Left ventricle myocardium inferior (tissue), 1 donor: ENCODE data around the gene PNMA1. TPM values are rescaled to one million over a fixed set of nuclear protein-coding genes. Genes with fewer than 3 reads are reported as not detected.
A peak's percentile ranks its signal among the peaks of the same experiment; 100 is the strongest.

Experiments used
- DNase-seq: peaks from one replicate; pipeline ENCODE4 v3.0.0-alpha.2; 2020
- H3K27ac ChIP-seq: fragments of 200-600 bp; replicated peaks from 2 replicates; pipeline ENCODE4 v1.8.0; 2021
- H3K27me3 ChIP-seq: fragments of 200-600 bp; 2 replicates; pipeline ENCODE4 v1.8.0; 2021; ENCODE audit warnings: low read depth
- H3K36me3 ChIP-seq: fragments of 200-600 bp; 2 replicates; pipeline ENCODE4 v1.8.0; 2021
- H3K4me1 ChIP-seq: fragments of 200-600 bp; 2 replicates; pipeline ENCODE4 v1.8.0; 2021
- H3K4me3 ChIP-seq: fragments of 200-600 bp; 2 replicates; pipeline ENCODE4 v1.8.0; 2021; ENCODE audit warnings: mild to moderate bottlenecking, moderate library complexity
- H3K9me3 ChIP-seq: fragments of 200-600 bp; replicated peaks from 2 replicates; pipeline ENCODE4 v1.8.0; 2021
- CTCF ChIP-seq: fragments of 200-600 bp; IDR thresholded peaks from 2 replicates; pipeline ENCODE4 v1.8.0; 2021; ENCODE audit warnings: antibody characterized with exemption, mild to moderate bottlenecking, borderline replicate concordance
- intact Hi-C: fragments of 100-400 bp; cut with micrococcal nuclease; formaldehyde crosslinking; loops from one replicate; pipeline ENCODE4 v1.11.0; 2022
- total RNA-seq: library from RNA; stranded (reverse); fragmentation: NEBNext Ultra II Directional; extraction: Animal tissue kit (Norgen Biotek cat#: 25700); gene quantifications from one replicate; pipeline ENCODE4 v1.2.1, GENCODE V29; 2021
- donor health status: DM: no; HTN: yes; CAD: no; lungs with severe emphysema.

Gene PNMA1
- total RNA-seq, 1 donor from 2014 or later, result 19.2 TPM

GRCh38 chr14:73719791-73720190 lies 5.6 kb upstream of the PNMA1 start:
- TF ChIP-seq CTCF, result no peak
- Histone ChIP-seq H3K4me1 (peaks cover 58% of the 10 kb centered on the region), H3K27me3 (no peaks in the 10 kb centered on the region), H3K27ac (no peak overlapping the region), H3K36me3 (peaks cover 84% of the 10 kb centered on the region), H3K4me3 (no peak overlapping the region), H3K9me3 (no peaks in the 10 kb centered on the region)
- no peak for DNase-seq
- intact Hi-C loops, result no loop called here

DNA sequence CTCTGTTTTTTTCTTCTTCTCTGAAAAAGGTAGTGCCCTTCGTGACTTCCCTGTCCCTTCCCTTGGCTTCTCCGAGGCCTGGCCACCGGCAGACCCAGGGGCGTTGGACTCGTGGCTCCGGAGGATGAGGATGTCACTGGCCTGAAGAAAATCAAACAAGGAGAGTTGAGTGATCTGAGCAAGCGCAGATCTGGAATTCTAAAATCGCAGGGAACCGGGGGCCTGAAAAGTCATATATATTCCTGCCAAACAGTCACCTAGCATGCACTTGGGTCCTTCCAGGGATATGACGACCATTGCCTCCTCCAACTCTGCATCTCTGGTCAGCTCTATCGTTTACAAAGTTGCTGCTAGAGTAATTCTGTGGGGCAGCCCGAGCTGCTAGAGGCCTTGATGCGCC lies 5.2 kb upstream of the PNMA1 start:
- H3K27ac ChIP-seq, result peak overlapping the region; percentile 67
- no peaks in the 10 kb centered on the region for H3K27me3 ChIP-seq
- no peak for TF ChIP-seq CTCF
- DNase-seq, result no peak
- intact Hi-C loops, result no loop called here
- no peak overlapping the region for H3K4me3 ChIP-seq
- no peaks in the 10 kb centered on the region for H3K9me3 ChIP-seq
- peaks cover 58% of the 10 kb centered on the region for H3K4me1 ChIP-seq
- H3K36me3 ChIP-seq, result peaks cover 83% of the 10 kb centered on the region

DNA sequence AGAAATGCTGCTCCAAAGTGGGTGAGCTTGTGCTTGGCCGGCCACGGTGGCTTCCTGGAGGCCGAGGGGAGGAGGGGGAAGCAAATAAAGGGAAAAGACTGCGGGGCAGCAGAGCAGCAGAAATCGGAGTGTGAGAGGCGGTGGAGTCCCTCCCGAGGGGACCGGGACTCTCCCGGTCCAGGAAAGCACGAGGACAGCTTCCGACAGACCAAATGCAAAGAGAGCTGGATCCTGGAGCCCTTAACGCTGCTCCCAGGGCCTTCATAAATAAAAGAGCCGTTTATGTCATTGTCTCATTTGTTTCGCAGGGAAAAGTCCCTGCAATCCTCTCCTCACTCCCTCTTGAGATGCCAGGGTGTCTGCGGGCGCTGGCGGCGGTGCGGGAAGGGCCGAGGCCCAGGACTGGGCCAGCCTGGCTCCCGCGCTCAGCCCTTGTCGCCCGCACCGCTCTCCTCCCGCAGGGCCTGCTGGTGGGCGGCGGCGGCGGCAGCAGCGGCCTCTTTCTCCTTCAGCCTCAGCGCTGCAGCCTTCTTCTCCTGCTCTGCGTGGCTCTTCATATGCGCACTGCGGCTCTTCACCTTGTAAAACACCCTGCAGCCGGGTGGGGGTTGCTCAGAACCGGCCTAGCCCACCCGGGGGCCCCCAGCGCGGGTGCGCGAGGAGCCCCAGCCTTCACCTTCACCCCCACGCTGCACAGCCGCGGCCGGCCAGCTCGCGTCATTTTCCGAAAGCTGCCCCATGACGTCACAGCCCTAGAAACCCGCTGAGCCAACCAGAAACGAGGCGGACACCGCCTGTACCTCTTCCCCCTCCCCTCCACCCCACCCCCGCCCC lies 4.5 kb upstream of the PNMA1 start:
- no peak for DNase-seq
- peak overlapping the region; percentile 67 for H3K27ac ChIP-seq
- H3K9me3 ChIP-seq, result no peaks in the 10 kb centered on the region
- H3K4me3 ChIP-seq, result peak overlapping the region; percentile 47
- peaks cover 82% of the 10 kb centered on the region for H3K36me3 ChIP-seq
- H3K27me3 ChIP-seq, result no peaks in the 10 kb centered on the region
- TF ChIP-seq CTCF, result no peak
- intact Hi-C loops, result no loop called here
- peaks cover 58% of the 10 kb centered on the region for H3K4me1 ChIP-seq

GRCh38 chr14:73717711-73718417 lies 3.7 kb upstream of the PNMA1 start:
- Histone ChIP-seq H3K27me3 (no peaks in the 10 kb centered on the region), H3K4me1 (peaks cover 58% of the 10 kb centered on the region), H3K36me3 (peaks cover 75% of the 10 kb centered on the region), H3K9me3 (no peaks in the 10 kb centered on the region), H3K27ac (peak overlapping the region; percentile 67), H3K4me3 (peak overlapping the region; percentile 47)
- DNase-seq, result no peak
- intact Hi-C loops, result no loop called here
- no peak for TF ChIP-seq CTCF

DNA sequence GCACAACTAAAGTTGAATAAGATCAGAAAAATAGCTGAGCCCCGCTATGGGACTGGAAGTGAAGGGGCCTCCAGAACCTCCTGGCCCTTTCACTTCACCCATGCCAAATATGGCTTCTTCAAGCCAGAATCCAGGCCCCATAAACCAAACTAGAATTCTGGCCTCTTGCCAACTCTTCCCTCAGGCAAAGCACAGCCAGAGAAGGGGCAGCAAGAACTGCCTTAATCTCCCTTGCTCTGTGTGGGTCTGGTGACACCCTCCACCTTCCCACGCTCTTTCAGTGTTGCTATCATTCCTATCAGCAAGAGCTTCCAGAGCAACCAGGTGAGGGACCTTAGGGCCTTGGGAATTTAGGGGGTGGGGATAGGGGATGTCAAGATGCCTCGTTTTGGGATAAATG lies 3.1 kb upstream of the PNMA1 start:
- Histone ChIP-seq H3K27me3 (no peaks in the 10 kb centered on the region), H3K9me3 (no peaks in the 10 kb centered on the region), H3K27ac (peak overlapping the region; percentile 67), H3K4me1 (peaks cover 58% of the 10 kb centered on the region), H3K4me3 (peak overlapping the region; percentile 47), H3K36me3 (peaks cover 69% of the 10 kb centered on the region)
- no peak for TF ChIP-seq CTCF
- DNase-seq, result no peak
- intact Hi-C loops, result no loop called here
